Endothelial cell of umbilical vein (primary cell): ENCODE data around the gene ANKS1B. TPM values are rescaled to one million over a fixed set of nuclear protein-coding genes. Genes with fewer than 3 reads are reported as not detected.

ENCODE experiments used
- BruUV-seq: library from RNA; stranded (reverse); fragments of 400-500 nt; replicated peaks from 2 replicates; lab custom pipeline; 2021; lab: Mats Ljungman, UMichigan
- CTCF ChIA-PET: fragments of 300-600, 350-600 bp; sonication (Branson Sonifier 250); formaldehyde crosslinking; loops from one replicate; lab custom pipeline; 2021; ENCODE audit warnings: antibody characterized with exemption, inconsistent platforms; lab: Charles Lee
- POLR2A ChIA-PET: fragments of 300-600, 350-600 bp; sonication (Branson Sonifier 250); formaldehyde crosslinking; loops from one replicate; lab custom pipeline; 2021; ENCODE audit warnings: antibody characterized with exemption, inconsistent platforms; lab: Charles Lee
- DNase-seq: peaks from one replicate; pipeline ENCODE4 v3.0.0-alpha.2; 2011; ENCODE audit warnings: low read depth, low spot score
- FAIRE-seq: peaks from 2 replicates; lab custom pipeline; 2011; peaks lifted over from hg19 to GRCh38; lab: Jason Lieb, UNC
- H2AFZ ChIP-seq: 2 replicates; pipeline ENCODE4 v1.6.0; 2012; ENCODE audit warnings: low read depth, low read length, control low read depth, inconsistent platforms
- H3K27ac ChIP-seq: 2 replicates; pipeline ENCODE4 v1.5.1; 2011; ENCODE audit warnings: low read depth, mild to moderate bottlenecking, control low read depth, low read length, moderate library complexity; ENCODE audit not compliant: insufficient read depth
- H3K27me3 ChIP-seq, 2 experiments: 2 replicates each; pipeline versions ENCODE4 v1.6.0 to v1.6.1; 2011; ENCODE audit warnings: low read length in 2 of 2, mixed read lengths in 1 of 2; ENCODE audit not compliant: control insufficient read depth in 2 of 2, insufficient read depth in 2 of 2
- H3K36me3 ChIP-seq, 2 experiments: 2 replicates in 1 of 2; 3 replicates in 1 of 2; pipeline ENCODE4 v1.5.1; 2011; ENCODE audit warnings: low read length in 2 of 2, mild to moderate bottlenecking in 1 of 2, moderate library complexity in 1 of 2; ENCODE audit not compliant: control insufficient read depth in 2 of 2, insufficient read depth in 2 of 2; ENCODE audit errors: extremely low read depth in 1 of 2
- H3K4me1 ChIP-seq: 3 replicates; pipeline ENCODE4 v1.5.1; 2011; ENCODE audit warnings: mild to moderate bottlenecking, low read length; ENCODE audit not compliant: control insufficient read depth, insufficient read depth; ENCODE audit errors: extremely low read depth
- H3K4me2 ChIP-seq: 2 replicates; pipeline ENCODE4 v1.6.1; 2011; ENCODE audit warnings: low read length, control low read depth, mixed read lengths; ENCODE audit not compliant: insufficient read depth
- H3K4me3 ChIP-seq, 3 experiments: fragments of 200-600 bp in 1 of 3; sonication (generic), shearing (Covaris generic) in 1 of 3; replicated peaks in 1 of 3; 2 replicates each; pipeline ENCODE4 v1.5.1; 2011 to 2016; ENCODE audit warnings: control low read depth in 3 of 3, low read length in 3 of 3, mild to moderate bottlenecking in 2 of 3, inconsistent platforms in 1 of 3, low read depth in 1 of 3, moderate library complexity in 1 of 3; ENCODE audit not compliant: insufficient read depth in 1 of 3
- H3K79me2 ChIP-seq: 2 replicates; pipeline ENCODE4 v1.6.0; 2012; ENCODE audit warnings: low read length, inconsistent platforms; ENCODE audit not compliant: control insufficient read depth, insufficient read depth
- H3K9ac ChIP-seq: replicated peaks from 2 replicates; pipeline ENCODE3; 2011; ENCODE audit warnings: low read length, control low read depth; ENCODE audit not compliant: insufficient read depth; ENCODE audit errors: extremely low read depth
- H3K9me1 ChIP-seq: replicated peaks from 3 replicates; pipeline ENCODE4 v1.6.0; 2011; ENCODE audit warnings: mild to moderate bottlenecking, low read length; ENCODE audit not compliant: control insufficient read depth, insufficient read depth; ENCODE audit errors: extremely low read depth
- H3K9me3 ChIP-seq: replicated peaks from 2 replicates; pipeline ENCODE4 v1.5.1; 2012; ENCODE audit warnings: low read length, inconsistent platforms; ENCODE audit not compliant: control insufficient read depth, insufficient read depth
- H4K20me1 ChIP-seq: replicated peaks from 2 replicates; pipeline ENCODE3; 2011; ENCODE audit warnings: mild to moderate bottlenecking, low read length; ENCODE audit not compliant: control insufficient read depth, insufficient read depth; ENCODE audit errors: extremely low read depth
- EZH2 ChIP-seq: IDR thresholded peaks from 2 replicates; pipeline ENCODE4 v1.6.1; 2012; ENCODE audit warnings: borderline replicate concordance, low read depth, mild to moderate bottlenecking, moderate library complexity, low read length, inconsistent platforms; ENCODE audit not compliant: severe bottlenecking
- FOS ChIP-seq: IDR thresholded peaks from 2 replicates; pipeline ENCODE4 v1.6.1; 2011; ENCODE audit warnings: mild to moderate bottlenecking, low read length, moderate library complexity, borderline replicate concordance; ENCODE audit not compliant: insufficient read depth
- GATA2 ChIP-seq: IDR thresholded peaks from 2 replicates; pipeline ENCODE4 v1.7.0; 2011; ENCODE audit warnings: low read depth, mild to moderate bottlenecking, moderate library complexity, mixed read lengths, low read length; ENCODE audit not compliant: insufficient read length, insufficient read depth
- JUN ChIP-seq: IDR thresholded peaks from 2 replicates; pipeline ENCODE4 v1.6.1; 2011; ENCODE audit warnings: borderline replicate concordance, low read depth; ENCODE audit not compliant: insufficient read length, insufficient read depth
- MYC ChIP-seq: IDR thresholded peaks from one replicate; pipeline ENCODE4 v1.6.1; 2011; ENCODE audit warnings: mild to moderate bottlenecking, low read depth, low read length
- POLR2A ChIP-seq: IDR thresholded peaks from 2 replicates; pipeline ENCODE4 v1.6.1; 2012; ENCODE audit warnings: low read depth, mild to moderate bottlenecking, control low read depth, low read length
- POLR2AphosphoS5 ChIP-seq: IDR thresholded peaks from 2 replicates; pipeline ENCODE4 v1.6.1; 2012; ENCODE audit warnings: low read depth, mild to moderate bottlenecking, control low read depth, low read length, moderate library complexity; ENCODE audit not compliant: insufficient read depth
- dilution Hi-C: fragments of 300-500 bp; cut with MboI; formaldehyde crosslinking; loops from one replicate; pipeline ENCODE4 v1.15.0; 2019; ENCODE audit warnings: low sequenced_read_pairs; ENCODE audit not compliant: extremely low pct_ligation_motif_present
- intact Hi-C: fragments of 100-400 bp; cut with micrococcal nuclease; formaldehyde crosslinking; loops from one replicate; pipeline ENCODE4 v1.10.0; 2022
- polyA plus RNA-seq, 4 experiments: library from polyadenylated mRNA; depleted of rRNA in 3 of 4; stranded (reverse) in 3 of 4; unstranded in 1 of 4; fragments of >200 nt; gene quantifications; 2 replicates each; pipeline versions ENCODE4 v1.2.1 to v1.2.3, GENCODE V29; 2011 to 2012; ENCODE audit warnings: missing spikeins in 1 of 4
- total RNA-seq: library from RNA; stranded (reverse); gene quantifications from 2 replicates; pipeline ENCODE4 v1.2.3, GENCODE V29; 2021
- TF ChIP-seq, protein P1 (sequence below), 2 donors: IDR thresholded peaks; 1 replicate in 1 of 2; 2 replicates in 1 of 2; pipeline ENCODE4 v1.5.1; 2011; ENCODE audit warnings: low read length in 2 of 2, mild to moderate bottlenecking in 2 of 2, moderate library complexity in 2 of 2, control low read depth in 1 of 2, inconsistent platforms in 1 of 2, low read depth in 1 of 2; ENCODE audit not compliant: insufficient read depth in 1 of 2; ENCODE audit errors: extremely low read depth in 1 of 2
- TF ChIP-seq, protein P2 (sequence below): IDR thresholded peaks from 2 replicates; pipeline ENCODE4 v1.6.1; 2011; ENCODE audit not compliant: insufficient read depth, insufficient read length

Gene ANKS1B
- total and polyA plus RNA-seq, 2 donors (not counting 3 experiments of a cell fraction or from before 2014, with no cell fraction given) = 0.15 to 0.38 TPM

DNA sequence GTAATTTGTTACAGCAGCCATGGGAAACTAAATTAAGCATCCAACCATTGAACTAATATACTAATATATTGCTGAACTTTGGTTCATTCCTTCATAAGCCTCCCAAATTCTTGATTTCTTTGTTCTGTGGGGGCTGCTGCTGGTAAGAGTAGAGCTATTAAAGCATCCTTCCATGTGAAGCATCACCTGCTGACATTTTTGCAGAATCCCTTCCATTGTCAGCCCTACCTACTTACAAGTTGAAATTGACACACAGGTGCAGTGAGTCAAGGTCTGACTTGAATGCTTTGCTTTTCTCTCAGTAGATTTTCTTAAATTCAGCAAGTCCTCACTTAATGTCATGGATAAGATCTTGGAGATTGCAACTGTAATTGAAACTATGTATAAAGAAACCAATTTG is 865.3 kb downstream of the ANKS1B start:
- DNase-seq = no peak
- POLR2A ChIA-PET = no interaction called here
- dilution Hi-C loops (no loop called here), intact Hi-C loops (no loop called here)
- Histone ChIP-seq H3K27ac (no peak overlapping the region), H3K27me3 (no peaks in the 10 kb centered on the region), H3K9me1 (no peaks in the 10 kb centered on the region), H3K4me1 (no peaks in the 10 kb centered on the region), H2AFZ (no peak overlapping the region), H3K4me2 (no peak overlapping the region), H3K36me3 (no peaks in the 10 kb centered on the region), H3K9ac (no peak overlapping the region), H4K20me1 (no peaks in the 10 kb centered on the region), H3K9me3 (peaks cover 2% of the 10 kb centered on the region), H3K4me3 (no peak overlapping the region), H3K79me2 (no peaks in the 10 kb centered on the region)
- CTCF ChIA-PET = no interaction called here
- TF ChIP-seq, protein P1, sequence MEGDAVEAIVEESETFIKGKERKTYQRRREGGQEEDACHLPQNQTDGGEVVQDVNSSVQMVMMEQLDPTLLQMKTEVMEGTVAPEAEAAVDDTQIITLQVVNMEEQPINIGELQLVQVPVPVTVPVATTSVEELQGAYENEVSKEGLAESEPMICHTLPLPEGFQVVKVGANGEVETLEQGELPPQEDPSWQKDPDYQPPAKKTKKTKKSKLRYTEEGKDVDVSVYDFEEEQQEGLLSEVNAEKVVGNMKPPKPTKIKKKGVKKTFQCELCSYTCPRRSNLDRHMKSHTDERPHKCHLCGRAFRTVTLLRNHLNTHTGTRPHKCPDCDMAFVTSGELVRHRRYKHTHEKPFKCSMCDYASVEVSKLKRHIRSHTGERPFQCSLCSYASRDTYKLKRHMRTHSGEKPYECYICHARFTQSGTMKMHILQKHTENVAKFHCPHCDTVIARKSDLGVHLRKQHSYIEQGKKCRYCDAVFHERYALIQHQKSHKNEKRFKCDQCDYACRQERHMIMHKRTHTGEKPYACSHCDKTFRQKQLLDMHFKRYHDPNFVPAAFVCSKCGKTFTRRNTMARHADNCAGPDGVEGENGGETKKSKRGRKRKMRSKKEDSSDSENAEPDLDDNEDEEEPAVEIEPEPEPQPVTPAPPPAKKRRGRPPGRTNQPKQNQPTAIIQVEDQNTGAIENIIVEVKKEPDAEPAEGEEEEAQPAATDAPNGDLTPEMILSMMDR (IDR thresholded peaks at IDR 0.05; ENCODE audit: extremely low read depth in 1 of 2, insufficient read depth in 1 of 2, low read depth in 1 of 2, low read length in 2 of 2) = no peak
- TF ChIP-seq EZH2 (no peak), POLR2AphosphoS5 (no peak), JUN (no peak), POLR2A (no peak), FOS (no peak), GATA2 (no peak), MYC (no peak)
- TF ChIP-seq, protein P2, sequence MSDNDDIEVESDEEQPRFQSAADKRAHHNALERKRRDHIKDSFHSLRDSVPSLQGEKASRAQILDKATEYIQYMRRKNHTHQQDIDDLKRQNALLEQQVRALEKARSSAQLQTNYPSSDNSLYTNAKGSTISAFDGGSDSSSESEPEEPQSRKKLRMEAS = no peak
- no TSS peak for BruUV-seq
- no peak for FAIRE-seq
